H1 (cell line): Measurements from ENCODE around the gene HAVCR1. TPM values are rescaled to one million over a fixed set of nuclear protein-coding genes. Genes with fewer than 3 reads are reported as not detected.
A peak's percentile ranks its signal among the peaks of the same experiment; 100 is the strongest.

Experiments used
- CTCF ChIA-PET: fragments of 300-600 bp; sonication (Branson Sonifier 250); formaldehyde crosslinking; loops from one replicate; lab custom pipeline; 2021; ENCODE audit not compliant: partially characterized antibody; lab: Charles Lee
- POLR2A ChIA-PET: fragments of 300-600 bp; sonication (Branson Sonifier 250); formaldehyde crosslinking; loops from one replicate; lab custom pipeline; 2021; ENCODE audit warnings: inconsistent platforms; ENCODE audit not compliant: partially characterized antibody; lab: Charles Lee
- DNase-seq, 2 experiments: peaks; one replicate each; pipeline versions ENCODE4 v3.0.0 to v3.0.0-alpha.2; 2010 to 2022; ENCODE audit warnings: low spot score in 2 of 2, low read depth in 1 of 2, mixed read lengths in 1 of 2
- FAIRE-seq: peaks from 2 replicates; lab custom pipeline; 2011; peaks lifted over from hg19 to GRCh38; lab: Jason Lieb, UNC
- H2AFZ ChIP-seq: 2 replicates; pipeline ENCODE4 v1.8.1; 2012; ENCODE audit warnings: low read length, inconsistent platforms
- H2AK5ac ChIP-seq: 2 replicates; pipeline ENCODE4 v1.6.1; 2013; ENCODE audit warnings: low read depth, low read length
- H2BK120ac ChIP-seq: replicated peaks from 2 replicates; pipeline ENCODE3; 2013; ENCODE audit warnings: low read depth, low read length, inconsistent platforms
- H2BK12ac ChIP-seq: 2 replicates; pipeline ENCODE4 v1.6.1; 2013; ENCODE audit warnings: low read depth, low read length
- H2BK15ac ChIP-seq: 2 replicates; pipeline ENCODE4 v1.6.1; 2013; ENCODE audit warnings: low read length
- H2BK20ac ChIP-seq: 2 replicates; pipeline ENCODE4 v1.6.1; 2013; ENCODE audit warnings: low read length
- H2BK5ac ChIP-seq: 2 replicates; pipeline ENCODE4 v1.6.1; 2013; ENCODE audit warnings: low read depth, low read length
- H3K14ac ChIP-seq: 2 replicates; pipeline ENCODE4 v1.6.1; 2013; ENCODE audit warnings: inconsistent platforms; ENCODE audit not compliant: insufficient read length
- H3K18ac ChIP-seq: 2 replicates; pipeline ENCODE4 v1.6.1; 2013; ENCODE audit warnings: low read length; ENCODE audit errors: extremely low read depth
- H3K23ac ChIP-seq: 2 replicates; pipeline ENCODE4 v1.6.1; 2013; ENCODE audit warnings: inconsistent platforms; ENCODE audit not compliant: insufficient read length
- H3K23me2 ChIP-seq: 2 replicates; pipeline ENCODE4 v1.6.1; 2013; ENCODE audit warnings: low read depth, low read length
- H3K27ac ChIP-seq: 2 replicates; pipeline ENCODE4 v1.6.1; 2011; ENCODE audit warnings: low read depth, low read length, inconsistent platforms
- H3K27me3 ChIP-seq, 4 experiments: replicated peaks in 1 of 4; 1 replicate in 1 of 4; 2 replicates in 3 of 4; pipeline versions ENCODE4 v1.6.1 to v1.8.1; 2011 to 2013; ENCODE audit warnings: low read length in 3 of 4, mild to moderate bottlenecking in 3 of 4, inconsistent platforms in 2 of 4, mixed read lengths in 2 of 4, moderate library complexity in 1 of 4; ENCODE audit not compliant: control insufficient read depth in 3 of 4, insufficient read depth in 3 of 4; ENCODE audit errors: extremely low read depth in 1 of 4
- H3K36me3 ChIP-seq, 4 experiments: 2 replicates each; pipeline versions ENCODE4 v1.6.1 to v1.8.1; 2011 to 2013; ENCODE audit warnings: mild to moderate bottlenecking in 4 of 4, low read length in 3 of 4, moderate library complexity in 2 of 4, control low read depth in 1 of 4, inconsistent platforms in 1 of 4; ENCODE audit not compliant: insufficient read depth in 4 of 4, control insufficient read depth in 2 of 4
- H3K4ac ChIP-seq: replicated peaks from 2 replicates; pipeline ENCODE3; 2013; ENCODE audit warnings: low read length, low read depth, mixed read lengths, inconsistent platforms; ENCODE audit not compliant: insufficient read length
- H3K4me1 ChIP-seq, 4 experiments: replicated peaks in 1 of 4; 1 replicate in 1 of 4; 2 replicates in 3 of 4; pipeline versions ENCODE4 v1.6.1 to v1.8.1; 2011 to 2013; ENCODE audit warnings: low read length in 3 of 4, inconsistent platforms in 2 of 4, mixed read lengths in 1 of 4; ENCODE audit not compliant: insufficient read depth in 4 of 4, control insufficient read depth in 3 of 4
- H3K4me2 ChIP-seq, 2 experiments: 2 replicates each; pipeline versions ENCODE4 v1.6.1 to v1.8.1; 2011 to 2013; ENCODE audit warnings: low read depth in 2 of 2, low read length in 2 of 2, control low read depth in 1 of 2, inconsistent platforms in 1 of 2, mild to moderate bottlenecking in 1 of 2; ENCODE audit not compliant: insufficient read depth in 1 of 2
- H3K4me3 ChIP-seq, 4 experiments: fragments of 200-600, 300-600 bp in 1 of 4; sonication (generic), shearing (Covaris generic), sonication (Bioruptor Twin) in 1 of 4; 2 replicates each; pipeline versions ENCODE4 v1.5.1 to v1.8.1; 2011 to 2016; ENCODE audit warnings: low read length in 4 of 4, low read depth in 3 of 4, control low read depth in 2 of 4, inconsistent platforms in 2 of 4, mild to moderate bottlenecking in 2 of 4, mixed read lengths in 1 of 4, moderate library complexity in 1 of 4; ENCODE audit not compliant: insufficient read depth in 2 of 4; ENCODE audit errors: extremely low read depth in 1 of 4
- H3K56ac ChIP-seq: replicated peaks from 2 replicates; pipeline ENCODE3; 2013; ENCODE audit warnings: low read depth, mild to moderate bottlenecking, mixed read lengths, low read length, inconsistent platforms; ENCODE audit not compliant: insufficient read length
- H3K79me1 ChIP-seq: 2 replicates; pipeline ENCODE4 v1.6.1; 2013; ENCODE audit warnings: low read depth, low read length, control low read depth
- H3K79me2 ChIP-seq, 2 experiments: 2 replicates each; pipeline versions ENCODE4 v1.6.1 to v1.8.1; 2012 to 2013; ENCODE audit warnings: low read length in 2 of 2, mild to moderate bottlenecking in 2 of 2, inconsistent platforms in 1 of 2; ENCODE audit not compliant: insufficient read depth in 2 of 2, control insufficient read depth in 1 of 2
- H3K9ac ChIP-seq, 4 experiments: replicated peaks in 1 of 4; 1 replicate in 1 of 4; 2 replicates in 3 of 4; pipeline versions ENCODE4 v1.6.1 to v1.8.1; 2011 to 2013; ENCODE audit warnings: low read depth in 3 of 4, low read length in 3 of 4, control low read depth in 2 of 4, mild to moderate bottlenecking in 2 of 4, moderate library complexity in 2 of 4, inconsistent platforms in 1 of 4; ENCODE audit errors: extremely low read depth in 1 of 4
- H3K9me3 ChIP-seq, 2 experiments: 2 replicates each; pipeline versions ENCODE4 v1.6.1 to v1.8.1; 2012 to 2013; ENCODE audit warnings: mild to moderate bottlenecking in 2 of 2, moderate library complexity in 2 of 2, control low read depth in 1 of 2, inconsistent platforms in 1 of 2, low read depth in 1 of 2, low read length in 1 of 2, mixed read lengths in 1 of 2; ENCODE audit not compliant: insufficient read depth in 2 of 2
- H4K20me1 ChIP-seq, 2 experiments: replicated peaks in 1 of 2; 2 replicates each; pipeline versions ENCODE3 to v1.8.1; 2011 to 2013; ENCODE audit warnings: inconsistent platforms in 2 of 2, low read length in 2 of 2, mild to moderate bottlenecking in 1 of 2; ENCODE audit not compliant: insufficient read depth in 2 of 2, control insufficient read depth in 1 of 2
- H4K5ac ChIP-seq: 2 replicates; pipeline ENCODE4 v1.6.1; 2013; ENCODE audit warnings: low read length, low read depth, mixed read lengths, inconsistent platforms; ENCODE audit not compliant: insufficient read length
- H4K8ac ChIP-seq: 2 replicates; pipeline ENCODE4 v1.8.0; 2013; ENCODE audit warnings: mild to moderate bottlenecking, moderate library complexity, low read length, inconsistent platforms; ENCODE audit not compliant: insufficient read depth; ENCODE audit errors: extremely low read depth
- H4K91ac ChIP-seq: replicated peaks from 2 replicates; pipeline ENCODE3; 2013; ENCODE audit warnings: low read length, mixed read lengths, inconsistent platforms; ENCODE audit not compliant: insufficient read length
- E2F6 ChIP-seq: IDR thresholded peaks from 2 replicates; pipeline ENCODE4 v1.6.1; 2012; ENCODE audit warnings: inconsistent platforms
- EGR1 ChIP-seq: IDR thresholded peaks from 2 replicates; pipeline ENCODE4 v1.6.1; 2011; ENCODE audit warnings: low read depth, low read length, borderline replicate concordance
- EZH2 ChIP-seq: fragments of 200-600 bp; sonication (generic); IDR thresholded peaks from 2 replicates; pipeline ENCODE4 v1.7.1; 2012; ENCODE audit warnings: low read depth, mild to moderate bottlenecking, moderate library complexity, low read length, inconsistent platforms; ENCODE audit not compliant: severe bottlenecking
- HDAC2 ChIP-seq, 2 experiments: fragments of 300-600 bp in 1 of 2; sonication (generic) in 1 of 2; IDR thresholded peaks; 2 replicates each; pipeline ENCODE4 v1.6.1; 2011 to 2012; ENCODE audit warnings: low read depth in 2 of 2, low read length in 2 of 2, mild to moderate bottlenecking in 2 of 2, moderate library complexity in 2 of 2, borderline replicate concordance in 1 of 2, inconsistent platforms in 1 of 2
- JUND ChIP-seq: IDR thresholded peaks from 2 replicates; pipeline ENCODE4 v1.6.1; 2011; ENCODE audit warnings: mild to moderate bottlenecking, improper control_type of control experiment, low read length
- PHF8 ChIP-seq: fragments of 200-600 bp; sonication (generic); conservative IDR thresholded peaks from 2 replicates; pipeline ENCODE4 v1.7.1; 2012; ENCODE audit warnings: low read depth, mild to moderate bottlenecking, inconsistent platforms, low read length, moderate library complexity
- POLR2AphosphoS5 ChIP-seq: IDR thresholded peaks from 2 replicates; pipeline ENCODE4 v1.6.1; 2011; ENCODE audit warnings: low read depth, low read length
- SIN3A ChIP-seq, 2 experiments: IDR thresholded peaks in 1 of 2; conservative IDR thresholded peaks in 1 of 2; 2 replicates each; pipeline ENCODE4 v1.6.1; 2011 to 2012; ENCODE audit warnings: low read length in 2 of 2, improper control_type of control experiment in 1 of 2, low read depth in 1 of 2, mild to moderate bottlenecking in 1 of 2
- SRF ChIP-seq: IDR thresholded peaks from 2 replicates; pipeline ENCODE4 v1.6.1; 2011; ENCODE audit warnings: mild to moderate bottlenecking, low read depth, low read length, moderate library complexity
- TEAD4 ChIP-seq: IDR thresholded peaks from 2 replicates; pipeline ENCODE4 v1.6.1; 2012; ENCODE audit warnings: low read depth, low read length, inconsistent platforms, mixed read lengths
- YY1 ChIP-seq: IDR thresholded peaks from 2 replicates; pipeline ENCODE4 v1.6.1; 2011; ENCODE audit warnings: low read depth, mild to moderate bottlenecking, low read length
- WGBS, 2 experiments: shearing (Covaris generic) in 1 of 2; methylation state at CpG; one replicate each; pipeline versions ENCODE4 v1.1.6 to v1.1.7; 2013 to 2015; ENCODE audit warnings: low lambda C conversion rate in 2 of 2, mixed read lengths in 2 of 2, inconsistent platforms in 1 of 2, low coverage in 1 of 2, missing lambda C conversion rate in 1 of 2; ENCODE audit not compliant: insufficient replicate concordance in 2 of 2, insufficient coverage in 1 of 2, insufficient read length in 1 of 2; ENCODE audit errors: extremely low coverage in 1 of 2, missing lambda C conversion rate in 1 of 2; 5-methylcytosine and 5-hydroxymethylcytosine counted together
- polyA plus RNA-seq, 7 experiments: library from polyadenylated mRNA; depleted of rRNA in 3 of 7; stranded (reverse) in 5 of 7; unstranded in 2 of 7; fragments of >200 nt in 5 of 7; fragments of 200-250 nt in 2 of 7; gene quantifications; 1 replicate in 5 of 7; 2 replicates in 1 of 7; 4 replicates in 1 of 7; pipeline versions ENCODE4 v1.2.1 to v1.2.3, GENCODE V29; 2011 to 2013; ENCODE audit warnings: missing spikeins in 2 of 7, mixed read lengths in 2 of 7
- total RNA-seq: library from RNA; stranded (reverse); fragmentation: NEBNext Ultra II Directional; extraction: Animal tissue kit (Norgen Biotek cat#: 25700); gene quantifications from 2 replicates; pipeline ENCODE4 v1.2.1, GENCODE V29; 2021

HAVCR1 gene
- total and polyA plus RNA-seq, 2 of the 8 experiments (the other 6 are each of a cell fraction or from before 2014, with no cell fraction given), result not detected

- peak overlapping the region; percentile 97; the same call in 1 of the 2 replicates for H2AFZ ChIP-seq
- ChIA-PET CTCF (interaction anchor here (0.6 to 2.4 kb wide), 2 partner anchors 22 to 83 kb away, joined by 3 to 10 read pairs; no protein-coding TSS in a partner anchor), POLR2A (no interaction called here)
- H3K4me2 ChIP-seq, result no peak overlapping the region
- no peak overlapping the region for H2AK5ac ChIP-seq
- H2BK120ac ChIP-seq, result no peak overlapping the region
- H3K23ac ChIP-seq, result no peak overlapping the region
- no peak for DNase-seq
- no peak overlapping the region for H2BK5ac ChIP-seq
- H2BK15ac ChIP-seq, result no peak overlapping the region
- no peak overlapping the region for H3K14ac ChIP-seq
- no peaks in the 10 kb centered on the region for H3K79me1 ChIP-seq
- no peaks in the 10 kb centered on the region for H3K27me3 ChIP-seq
- no peaks in the 10 kb centered on the region for H3K9me3 ChIP-seq
- no peak overlapping the region for H4K5ac ChIP-seq
- H3K4me1 ChIP-seq, result peaks cover 0 to 8% (median 1%) of the 10 kb centered on the region in 4 experiments; a peak in 3 of 7 replicates
- 50% methylated on average over 1 of the region's 1 CpG; no CpG with 5 or more reads in 1 of the 2 experiments for WGBS, 2 experiments
- H3K4me3 ChIP-seq, result no peak overlapping the region
- no peak overlapping the region for H3K27ac ChIP-seq
- no peaks in the 10 kb centered on the region for H3K36me3 ChIP-seq
- H4K91ac ChIP-seq, result no peak overlapping the region
- no peaks in the 10 kb centered on the region for H4K20me1 ChIP-seq
- H2BK12ac ChIP-seq, result no peak overlapping the region
- H3K79me2 ChIP-seq, result no peaks in the 10 kb centered on the region
- H3K56ac ChIP-seq, result no peak overlapping the region
- H2BK20ac ChIP-seq, result no peak overlapping the region
- no peak overlapping the region for H3K4ac ChIP-seq
- H3K18ac ChIP-seq, result no peak overlapping the region
- H4K8ac ChIP-seq, result no peak overlapping the region
- no peak overlapping the region for H3K9ac ChIP-seq
- no peaks in the 10 kb centered on the region for H3K23me2 ChIP-seq
- FAIRE-seq, result peak; percentile 19
- TF ChIP-seq YY1, result no peak
- TF ChIP-seq E2F6, result no peak
- 0 out of 2 replicates have a peak, but pooled peaks have one; percentile 11 for TF ChIP-seq TEAD4
- no peak for TF ChIP-seq EZH2
- TF ChIP-seq PHF8, result no peak
- no peak for TF ChIP-seq SRF
- no peak for TF ChIP-seq SIN3A (conservative IDR thresholded peaks at IDR 0.05 in 1 of 2, IDR thresholded peaks at IDR 0.05 in 1 of 2; ENCODE audit: low read depth in 1 of 2, low read length in 2 of 2)
- TF ChIP-seq HDAC2 (IDR thresholded peaks at IDR 0.05; ENCODE audit: borderline replicate concordance in 1 of 2, low read depth in 2 of 2, low read length in 2 of 2), result no peak
- no peak for TF ChIP-seq POLR2AphosphoS5
- TF ChIP-seq EGR1, result no peak
- peak; percentile 68; the same call in 1 of the 2 replicates for TF ChIP-seq JUND
These were observed 9.3 kb downstream of the HAVCR1 start for GRCh38 chr5:157049605-157050004.
